Stimulated activated CD4-positive, alpha-beta T cell treated with anti-CD3 and anti-CD28 coated beads, Interleukin-15, amount 100 ng/mL, for 48 hours (primary cell): ENCODE results near the gene SPATC1L.
A peak's percentile ranks its signal among the peaks of the same experiment; 100 is the strongest.

ENCODE experiments used
- DNase-seq, 2 donors: peaks; one replicate each; pipeline ENCODE4 v3.0.0-alpha.2; 2020; ENCODE audit warnings: low read depth in 2 of 2

Gene SPATC1L

GRCh38 chr21:46161633-46162592, 22.3 kb downstream of the SPATC1L start:
- DNase-seq: no peak

GRCh38 chr21:46160907-46161632, 23.2 kb downstream of the SPATC1L start:
- DNase-seq: no peak

GRCh38 chr21:46160657-46160906, 23.7 kb downstream of the SPATC1L start:
- no peak for DNase-seq

- DNase-seq: no peak
Observed at GRCh38 chr21:46159841-46160656, 24.2 kb downstream of the SPATC1L start.

DNA sequence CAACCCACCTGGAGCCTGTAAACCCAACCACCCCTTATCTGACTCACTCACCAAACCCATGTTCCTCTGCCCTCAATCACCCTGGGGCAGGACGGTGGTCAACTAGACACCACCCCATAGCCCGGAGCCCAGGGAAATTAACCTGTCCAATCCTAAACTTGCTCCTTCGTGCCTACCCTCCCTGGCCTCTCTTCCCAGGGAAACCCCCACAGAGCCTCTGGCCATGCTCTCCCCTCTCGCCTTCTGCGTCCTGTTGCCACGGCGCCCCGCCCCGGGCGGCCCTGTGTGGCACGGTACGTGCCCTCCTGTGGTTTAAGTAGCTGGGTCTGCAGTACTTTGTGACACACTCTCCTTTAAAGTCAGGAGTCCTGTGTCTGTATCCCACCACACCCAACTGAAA, 24.9 kb downstream of the SPATC1L start:
- no peak for DNase-seq

DNA sequence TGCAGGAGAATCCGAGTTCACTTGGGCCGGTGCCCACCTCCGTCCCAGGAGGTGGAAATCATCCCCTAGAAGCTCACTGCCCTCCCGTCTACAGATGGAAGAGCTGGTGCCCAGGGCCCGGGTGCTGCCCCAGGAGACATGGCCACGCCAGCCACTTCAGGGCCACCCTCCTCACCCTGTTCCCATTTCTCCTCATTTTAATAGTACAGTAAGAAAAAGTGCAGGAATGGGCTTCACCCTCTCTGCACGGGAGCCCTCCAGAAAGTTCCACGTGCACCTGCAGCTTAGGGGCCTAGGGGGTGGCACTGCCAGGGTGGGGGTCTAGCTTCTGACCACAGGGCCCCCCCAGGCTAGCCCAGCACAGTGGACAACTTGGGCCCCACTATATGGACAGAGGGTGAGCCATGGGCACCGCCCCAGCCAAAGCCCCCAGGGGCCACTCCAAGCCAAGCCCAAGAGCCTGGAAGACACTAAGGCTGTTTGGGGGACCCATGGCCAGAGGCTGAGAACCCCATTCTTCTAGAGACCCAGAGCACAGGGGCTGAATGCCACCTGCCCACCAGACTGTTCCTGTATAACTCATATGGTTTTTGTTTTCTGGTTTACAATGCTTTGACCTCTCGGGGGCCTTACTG, 25.5 kb downstream of the SPATC1L start:
- no peak for DNase-seq

DNA sequence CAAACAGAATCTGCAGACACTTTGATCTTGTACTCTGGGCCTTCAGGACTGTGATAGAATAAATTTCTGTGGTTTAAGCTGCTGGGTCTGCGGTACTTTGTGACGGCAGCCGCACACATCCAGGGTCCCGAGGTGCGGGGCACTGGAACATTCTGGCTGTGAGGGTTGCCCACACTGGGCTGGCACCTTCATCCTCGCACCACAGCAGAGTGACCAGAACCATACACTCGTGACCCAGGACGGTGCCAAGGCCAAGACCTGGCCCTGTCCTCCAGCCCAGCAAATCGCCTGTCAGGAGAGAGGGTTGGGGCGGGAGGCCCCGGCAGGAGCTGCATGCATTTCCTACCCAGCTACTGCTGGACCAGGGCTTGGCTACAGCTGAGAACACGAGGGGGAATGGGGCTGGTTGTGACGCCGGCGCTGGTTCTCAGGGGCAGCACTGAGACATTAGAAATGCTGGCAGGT, 26.2 kb downstream of the SPATC1L start:
- DNase-seq: no peak

- no peak for DNase-seq
Observed at GRCh38 chr21:46157396-46157986, 26.8 kb downstream of the SPATC1L start.

GRCh38 chr21:46156678-46157077, 27.6 kb downstream of the SPATC1L start:
- DNase-seq: no peak

DNA sequence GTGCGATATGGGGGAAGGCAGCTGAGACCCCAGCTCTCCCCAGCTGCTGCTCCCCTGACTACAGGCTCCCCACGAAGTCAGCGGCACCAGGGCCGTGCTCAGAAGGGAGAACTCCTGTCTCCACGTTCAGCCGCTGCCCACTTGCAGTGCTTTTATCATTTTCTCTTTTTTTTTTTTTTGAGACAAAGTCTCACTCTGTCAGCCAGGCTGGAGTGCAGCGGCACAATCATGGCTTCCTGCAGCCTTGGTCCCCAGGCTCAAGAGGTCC, 27.9 kb downstream of the SPATC1L start:
- no peak for DNase-seq

DNA sequence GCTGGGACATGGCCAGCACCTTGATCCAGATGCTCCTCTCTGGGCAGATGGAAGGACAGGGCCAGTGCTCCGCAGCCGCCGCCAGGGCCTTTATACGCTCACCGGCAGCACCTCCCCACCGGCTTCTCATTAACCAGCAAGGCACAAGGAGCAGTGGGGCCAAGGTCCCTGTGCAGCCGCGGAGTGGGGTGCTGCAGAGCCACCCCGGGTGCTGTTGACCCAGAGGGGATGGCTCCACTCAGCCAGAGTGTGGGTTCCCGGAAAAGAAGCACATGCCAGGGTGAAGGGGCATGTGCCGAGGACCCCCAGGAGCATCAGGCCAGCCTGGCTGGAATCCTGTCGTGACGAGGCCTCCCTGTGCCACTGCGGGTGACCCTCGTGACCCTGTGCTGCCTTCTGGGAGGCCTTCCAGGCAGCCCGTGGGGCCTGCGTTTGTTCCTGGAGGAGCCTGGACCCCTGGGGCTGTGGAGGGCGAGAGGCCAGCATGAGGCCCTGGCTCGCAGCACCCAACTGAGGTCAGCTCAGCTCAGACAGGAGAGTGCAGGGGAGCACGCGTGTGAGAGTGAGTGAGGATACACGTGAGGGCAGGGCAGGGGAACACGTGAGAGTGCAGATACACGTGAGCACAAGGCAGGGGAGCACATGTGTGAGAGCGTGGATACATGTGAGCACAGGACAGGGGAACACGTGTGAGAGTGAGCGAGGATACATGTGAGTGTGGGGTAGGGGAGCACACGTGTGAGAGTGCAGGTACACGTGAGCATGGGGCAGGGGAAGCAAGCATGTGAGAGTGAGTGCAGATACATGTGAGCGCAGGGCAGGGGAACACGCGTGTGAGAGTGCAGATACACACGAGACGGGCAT, 28.5 kb downstream of the SPATC1L start, which contains the start of gene FTCD:
Gene FTCD, minus strand, starts transcription at position 66 of the 864 bp plus-strand sequence. Its CDS starts 56 bp downstream, at position 10.
- DNase-seq: no peak

DNA sequence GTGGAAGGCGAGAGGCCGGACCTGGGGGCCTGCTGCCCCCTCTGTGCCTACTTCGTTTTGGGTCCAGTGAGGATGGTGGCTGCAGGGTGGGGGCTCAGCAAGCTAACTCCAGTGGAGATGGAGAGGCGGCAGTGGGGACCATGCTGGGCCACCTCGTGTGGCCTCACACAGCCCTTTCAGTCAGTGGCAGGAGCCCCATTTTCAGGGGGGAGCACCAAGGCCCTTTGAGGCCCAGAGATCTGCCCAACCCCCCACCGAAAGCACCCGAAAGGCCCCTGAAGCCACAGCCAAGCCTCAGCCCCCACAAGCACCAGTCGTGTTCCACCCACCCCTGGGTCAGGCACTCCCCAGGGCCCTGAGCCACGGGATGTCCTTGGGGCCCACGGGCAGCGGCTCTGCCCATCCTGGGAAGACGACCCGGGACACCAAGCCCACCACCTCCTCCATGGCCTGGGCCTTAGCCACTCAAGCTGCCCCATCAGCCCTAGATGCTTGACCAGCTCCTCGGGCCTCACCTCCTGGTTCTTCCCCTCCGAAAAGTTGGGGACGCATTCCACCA, 29.2 kb downstream of the SPATC1L start:
- DNase-seq: no peak

- no peak for DNase-seq
Observed at GRCh38 chr21:46154155-46154954, 29.9 kb downstream of the SPATC1L start.

GRCh38 chr21:46153247-46154154, 30.8 kb downstream of the SPATC1L start:
- peak in 1 of 2 donors; percentile 15 for DNase-seq

DNA sequence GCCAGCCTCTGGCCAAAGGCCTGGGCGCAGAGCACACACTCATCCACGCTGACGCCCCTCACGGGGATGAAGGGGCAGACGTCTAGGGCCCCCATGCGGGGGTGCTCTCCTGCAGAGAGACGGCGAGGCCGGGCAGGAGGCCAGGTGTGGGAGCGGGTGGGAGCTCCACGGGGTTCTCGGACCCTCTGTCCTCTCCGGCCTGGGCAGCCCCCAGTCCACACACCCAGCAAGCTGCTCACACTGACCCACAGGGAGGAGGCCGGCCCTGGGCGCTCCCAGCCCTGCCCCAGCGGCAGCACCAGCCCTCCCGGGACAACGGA, 31.4 kb downstream of the SPATC1L start:
- no peak for DNase-seq

- no peak for DNase-seq
Observed at GRCh38 chr21:46151989-46152926, 32.0 kb downstream of the SPATC1L start.

- no peak for DNase-seq
Observed at GRCh38 chr21:46151261-46151988, 32.8 kb downstream of the SPATC1L start.
